CD4-positive, alpha-beta T cell treated with Interleukin-6 at 100 ng/mL for 8 hours (primary cell): ENCODE data around the gene NFIX.

Source experiments
- DNase-seq: peaks from one replicate; pipeline ENCODE4 v3.0.0-alpha.2; 2020; ENCODE audit warnings: mixed read lengths, low spot score

Gene NFIX

DNA sequence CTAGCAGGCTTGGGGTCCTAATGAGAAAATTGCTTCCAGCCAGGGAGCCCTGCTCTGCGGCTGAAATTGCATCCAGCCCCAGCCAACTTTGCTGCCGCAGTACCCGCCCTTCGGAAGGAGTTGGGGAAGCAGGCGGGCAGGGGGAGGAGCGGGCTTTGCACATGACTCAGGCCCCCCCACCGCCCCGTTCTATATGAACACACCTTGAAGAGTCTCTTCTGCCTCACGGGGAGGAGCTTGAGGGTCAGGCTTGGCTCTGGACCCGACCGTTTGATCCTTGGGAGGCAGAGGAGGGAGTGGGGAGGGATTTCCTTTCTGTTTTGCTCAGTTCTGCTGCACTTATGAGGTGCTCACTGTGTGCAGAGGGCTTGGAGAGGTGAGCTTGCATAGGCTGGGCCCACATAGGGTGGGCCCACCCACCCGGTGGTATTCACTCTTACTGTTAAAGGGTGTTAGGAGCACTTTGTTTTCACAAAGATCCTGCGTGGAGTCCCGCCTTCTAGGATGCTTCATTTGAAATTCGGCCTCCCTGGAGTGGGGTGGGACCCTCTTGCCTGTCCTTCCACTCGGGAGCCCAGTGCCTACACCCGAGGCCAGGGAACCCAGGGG lies 60.9 kb downstream of the NFIX start:
- no peak for DNase-seq

GRCh38 chr19:13057147-13057572 lies 61.9 kb downstream of the NFIX start:
- DNase-seq: no peak

- DNase-seq: no peak
Measured at GRCh38 chr19:13057744-13058143, 62.5 kb downstream of the NFIX start.

GRCh38 chr19:13058951-13059660 lies 63.8 kb downstream of the NFIX start:
- no peak for DNase-seq

GRCh38 chr19:13060233-13060963 lies 65.1 kb downstream of the NFIX start:
- DNase-seq: no peak

- peak; percentile 67 for DNase-seq
Measured at GRCh38 chr19:13060964-13061927, 66.0 kb downstream of the NFIX start.

DNA sequence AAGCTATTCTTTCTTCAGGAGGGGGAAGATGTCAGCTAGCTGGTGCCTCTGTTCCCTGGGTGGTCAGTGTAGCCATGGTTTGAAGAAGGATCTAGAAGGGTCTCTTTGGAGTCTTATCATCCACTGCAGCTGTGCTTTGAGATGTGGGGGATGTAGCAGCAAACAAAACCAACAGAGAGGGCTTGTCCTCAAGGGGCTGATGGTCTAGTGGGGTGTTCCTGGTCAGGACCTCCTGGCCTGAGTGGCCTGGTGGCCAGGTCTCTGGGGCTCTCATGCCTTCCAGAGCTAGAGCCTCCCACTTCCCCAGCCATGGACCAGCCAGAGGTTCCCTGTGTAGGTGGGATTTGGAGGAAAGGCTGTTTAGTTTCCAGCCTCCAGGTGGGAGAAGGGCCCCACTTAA lies 67.0 kb downstream of the NFIX start:
- DNase-seq: no peak

DNA sequence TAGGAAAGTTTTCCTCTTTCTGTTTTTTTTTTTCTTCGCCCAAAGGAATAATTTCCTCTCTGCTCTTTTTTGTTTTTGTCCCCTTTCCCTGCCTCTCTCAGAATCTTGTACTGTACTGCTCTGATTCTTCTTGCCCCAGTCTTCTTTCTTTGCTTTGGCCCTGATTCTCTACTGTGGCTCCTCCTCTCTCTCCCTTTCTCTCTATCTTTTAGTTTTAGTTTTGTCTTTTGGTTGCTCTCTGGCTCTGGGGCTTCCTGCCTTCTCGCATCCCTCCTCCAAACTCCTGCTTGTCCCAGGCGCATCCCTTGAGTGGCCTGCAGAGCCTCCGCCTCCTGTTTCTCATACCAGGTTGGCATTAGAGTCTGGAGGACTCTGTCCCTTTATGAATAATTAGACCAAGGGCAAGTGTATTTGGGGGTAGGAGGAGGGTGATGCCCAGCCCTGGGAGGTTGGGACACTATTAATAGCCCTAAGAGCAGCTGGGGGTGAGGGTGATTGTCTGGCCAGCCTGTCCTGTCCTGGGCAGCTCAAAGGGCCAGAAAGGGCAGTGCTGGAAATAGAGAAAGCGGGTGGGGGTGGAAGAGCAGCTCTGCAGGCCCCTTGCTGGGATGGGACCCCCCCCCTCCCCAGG lies 68.3 kb downstream of the NFIX start:
- no peak for DNase-seq

DNA sequence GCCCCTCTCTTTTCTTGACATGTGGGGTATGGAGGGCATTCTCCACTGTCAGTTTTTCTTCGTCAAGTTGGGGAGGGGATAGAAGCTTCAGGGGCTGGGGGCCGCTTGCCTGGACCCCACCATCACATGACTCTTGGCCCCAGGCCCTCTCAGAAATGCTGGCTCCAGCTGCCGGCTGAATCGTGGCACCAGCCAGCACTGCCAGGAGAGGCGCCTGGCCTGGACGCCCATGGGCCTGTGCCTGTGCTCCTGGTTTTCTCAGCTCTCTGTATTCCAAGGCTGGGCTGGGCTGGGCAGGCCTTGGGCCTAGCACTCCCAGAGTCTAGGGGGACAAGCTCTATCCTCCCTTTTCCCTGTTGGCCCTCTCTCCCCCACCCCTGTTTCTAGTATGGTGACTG lies 68.8 kb downstream of the NFIX start:
- no peak for DNase-seq

- DNase-seq: no peak
Measured at GRCh38 chr19:13066226-13066625, 71.0 kb downstream of the NFIX start.

GRCh38 chr19:13066933-13067807 lies 71.9 kb downstream of the NFIX start:
- DNase-seq: no peak

- no peak for DNase-seq
Measured at GRCh38 chr19:13068085-13068846, 73.0 kb downstream of the NFIX start.

GRCh38 chr19:13069415-13070359 lies 74.4 kb downstream of the NFIX start:
- DNase-seq: no peak

DNA sequence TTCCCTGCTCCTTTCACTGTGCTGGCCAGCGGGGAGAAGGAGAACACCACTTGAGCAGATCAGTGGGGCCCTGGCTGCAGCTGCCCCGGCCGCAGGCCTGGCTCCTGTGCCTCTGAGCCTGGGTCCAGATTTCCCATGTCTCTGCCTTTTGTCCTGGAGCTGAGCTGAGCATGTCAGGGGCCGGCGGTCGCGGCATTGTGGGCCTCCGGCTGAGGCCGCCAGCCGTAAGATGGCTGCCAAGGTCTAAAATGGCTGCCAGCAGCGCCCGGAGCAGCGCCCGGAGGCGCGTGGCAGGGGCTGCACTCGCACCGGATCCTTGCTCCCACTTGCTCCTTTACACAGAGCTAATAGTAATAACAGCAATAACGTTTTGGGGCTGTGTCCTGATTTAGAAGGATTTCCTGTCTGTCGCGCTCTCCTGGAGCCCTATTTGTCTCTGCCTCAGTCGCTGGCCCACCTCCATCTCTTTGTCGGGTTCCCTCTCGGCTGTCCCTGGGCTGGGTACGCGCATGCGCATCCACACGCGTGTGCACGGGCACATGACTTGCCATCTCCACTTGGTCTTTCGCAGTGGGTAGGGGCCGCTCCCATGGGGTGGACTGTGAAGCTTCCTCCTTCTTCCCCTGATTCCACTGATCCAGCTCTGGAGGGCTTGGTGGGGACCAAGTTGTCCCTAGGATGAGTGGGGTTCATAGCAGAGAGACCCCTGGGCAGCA lies 75.3 kb downstream of the NFIX start:
- no peak for DNase-seq

- DNase-seq: no peak
Measured at GRCh38 chr19:13071444-13072187, 76.3 kb downstream of the NFIX start.

GRCh38 chr19:13072188-13072908 lies 77.1 kb downstream of the NFIX start:
- no peak for DNase-seq

GRCh38 chr19:13073263-13073662 lies 78.0 kb downstream of the NFIX start:
- no peak for DNase-seq
